DND-41 (cell line): ENCODE measurements around the gene COL4A2.

Experiments
- ATAC-seq: fragments of 200-7000 bp; cut with Tn5 transposase; 3 replicates; pipeline ENCODE4 v1.9.1; 2021; ENCODE audit warnings: low read depth; ENCODE audit not compliant: insufficient read depth
- DNase-seq: peaks from one replicate; pipeline ENCODE4 v3.0.0-alpha.2; 2020
- H2AFZ ChIP-seq: 2 replicates; pipeline ENCODE4 v1.6.0; 2012; ENCODE audit warnings: low read depth, low read length
- H3K27ac ChIP-seq: 2 replicates; pipeline ENCODE4 v1.5.1; 2012; ENCODE audit warnings: low read length, inconsistent platforms
- H3K27me3 ChIP-seq: fragments of 200-600 bp; sonication (generic); 2 replicates; pipeline ENCODE4 v1.6.0; 2012; ENCODE audit warnings: low read length, mild to moderate bottlenecking, inconsistent platforms; ENCODE audit not compliant: insufficient read depth, poor library complexity
- H3K36me3 ChIP-seq: 2 replicates; pipeline ENCODE4 v1.5.1; 2012; ENCODE audit warnings: low read length, inconsistent platforms; ENCODE audit not compliant: insufficient read depth
- H3K4me1 ChIP-seq: 2 replicates; pipeline ENCODE4 v1.5.1; 2012; ENCODE audit warnings: mild to moderate bottlenecking, low read length; ENCODE audit not compliant: insufficient read depth
- H3K4me2 ChIP-seq: 2 replicates; pipeline ENCODE4 v1.6.0; 2012; ENCODE audit warnings: mild to moderate bottlenecking, moderate library complexity, low read length, inconsistent platforms; ENCODE audit not compliant: insufficient read depth
- H3K4me3 ChIP-seq, 2 experiments: fragments of 200-600 bp in 1 of 2; shearing (Covaris generic) in 1 of 2; 2 replicates each; pipeline ENCODE4 v1.5.1; 2012 to 2016; ENCODE audit warnings: inconsistent platforms in 2 of 2, low read length in 2 of 2, mild to moderate bottlenecking in 2 of 2, low read depth in 1 of 2, moderate library complexity in 1 of 2
- H3K79me2 ChIP-seq: 2 replicates; pipeline ENCODE4 v1.6.0; 2012; ENCODE audit warnings: low read length, inconsistent platforms; ENCODE audit not compliant: insufficient read depth
- H3K9ac ChIP-seq: 2 replicates; pipeline ENCODE4 v1.6.0; 2012; ENCODE audit warnings: low read depth, mild to moderate bottlenecking, inconsistent platforms, low read length, moderate library complexity
- H3K9me3 ChIP-seq: 2 replicates; pipeline ENCODE4 v1.5.1; 2012; ENCODE audit warnings: low read length, moderate library complexity, mild to moderate bottlenecking, inconsistent platforms; ENCODE audit not compliant: insufficient read depth, severe bottlenecking
- H4K20me1 ChIP-seq: 2 replicates; pipeline ENCODE4 v1.6.0; 2012; ENCODE audit warnings: low read length; ENCODE audit not compliant: insufficient read depth
- EZH2 ChIP-seq: IDR thresholded peaks from 3 replicates; pipeline ENCODE4 v1.6.1; 2012; ENCODE audit warnings: borderline replicate concordance, low read depth, mild to moderate bottlenecking, moderate library complexity, low read length, inconsistent platforms; ENCODE audit not compliant: severe bottlenecking
- TF ChIP-seq, protein P1 (sequence below): IDR thresholded peaks from 2 replicates; pipeline ENCODE4 v1.5.1; 2012; ENCODE audit warnings: borderline replicate concordance, low read length, moderate library complexity, mild to moderate bottlenecking; ENCODE audit not compliant: poor library complexity, severe bottlenecking; ENCODE audit errors: extremely low read depth

The COL4A2 gene

DNA sequence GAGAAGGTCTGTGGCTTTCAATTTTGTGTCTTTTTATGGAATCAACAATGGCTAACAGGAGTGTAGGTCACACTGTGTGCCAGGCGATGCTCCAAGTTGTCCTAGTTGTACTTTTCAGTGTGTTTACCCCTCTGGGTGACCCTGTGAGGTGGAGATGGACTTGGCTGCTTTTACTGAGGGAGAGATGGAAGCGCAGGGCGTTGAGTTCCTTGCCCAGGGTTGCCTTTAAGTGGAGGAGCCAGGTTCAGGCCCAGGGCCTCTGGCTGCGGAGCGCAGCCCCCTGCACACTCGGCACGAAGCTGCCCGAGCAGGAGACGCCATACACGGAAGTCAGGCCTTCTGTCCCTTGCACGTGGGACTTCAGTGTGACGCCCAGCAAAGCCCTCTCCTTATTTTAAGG is 141.6 kb downstream of the COL4A2 start:
- Histone ChIP-seq H3K4me1 (no peaks in the 10 kb centered on the region), H3K36me3 (no peaks in the 10 kb centered on the region)

DNA sequence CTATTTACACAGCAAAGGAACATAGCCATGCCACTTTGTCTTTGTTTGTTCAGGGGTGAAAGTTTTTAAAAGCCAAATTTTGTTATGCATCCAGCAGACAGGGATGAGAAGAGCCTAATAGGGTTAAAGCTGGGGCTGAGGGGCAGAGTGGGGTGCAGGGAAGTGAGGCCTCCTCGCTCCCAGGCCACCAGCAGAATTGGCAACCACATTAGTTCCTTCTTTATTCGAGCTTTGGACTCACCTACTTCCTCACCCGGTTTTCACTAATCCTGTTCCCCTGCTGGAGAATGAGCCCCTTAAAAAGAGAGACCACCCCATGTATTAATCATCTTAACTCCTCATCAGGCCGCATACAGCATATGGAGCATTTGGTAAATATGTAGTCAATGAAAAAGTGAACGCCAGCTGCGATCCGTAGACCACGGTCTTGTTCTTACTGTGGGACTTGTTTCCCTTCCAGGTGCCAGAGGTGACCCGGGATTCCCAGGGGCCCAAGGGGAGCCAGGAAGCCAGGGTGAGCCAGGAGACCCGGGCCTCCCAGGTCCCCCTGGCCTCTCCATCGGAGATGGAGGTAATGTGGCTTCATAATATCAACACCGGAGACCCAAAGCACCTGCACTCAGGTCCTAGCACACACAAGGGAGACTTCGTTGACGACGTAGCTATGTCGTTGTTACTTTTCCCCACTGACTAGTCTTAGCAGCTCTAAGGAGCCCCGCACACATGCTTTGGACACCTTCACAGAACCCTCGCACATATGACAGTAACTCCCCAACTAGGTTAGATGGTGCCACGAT is 142.3 kb downstream of the COL4A2 start:
- H3K9me3 ChIP-seq, result no peaks in the 10 kb centered on the region
- H3K27ac ChIP-seq, result no peak overlapping the region
- no peak for ATAC-seq
- no peak overlapping the region for H3K9ac ChIP-seq
- peaks cover 8% of the 10 kb centered on the region for H4K20me1 ChIP-seq
- no peak overlapping the region for H2AFZ ChIP-seq
- TF ChIP-seq EZH2, result no peak
- TF ChIP-seq, protein P1, sequence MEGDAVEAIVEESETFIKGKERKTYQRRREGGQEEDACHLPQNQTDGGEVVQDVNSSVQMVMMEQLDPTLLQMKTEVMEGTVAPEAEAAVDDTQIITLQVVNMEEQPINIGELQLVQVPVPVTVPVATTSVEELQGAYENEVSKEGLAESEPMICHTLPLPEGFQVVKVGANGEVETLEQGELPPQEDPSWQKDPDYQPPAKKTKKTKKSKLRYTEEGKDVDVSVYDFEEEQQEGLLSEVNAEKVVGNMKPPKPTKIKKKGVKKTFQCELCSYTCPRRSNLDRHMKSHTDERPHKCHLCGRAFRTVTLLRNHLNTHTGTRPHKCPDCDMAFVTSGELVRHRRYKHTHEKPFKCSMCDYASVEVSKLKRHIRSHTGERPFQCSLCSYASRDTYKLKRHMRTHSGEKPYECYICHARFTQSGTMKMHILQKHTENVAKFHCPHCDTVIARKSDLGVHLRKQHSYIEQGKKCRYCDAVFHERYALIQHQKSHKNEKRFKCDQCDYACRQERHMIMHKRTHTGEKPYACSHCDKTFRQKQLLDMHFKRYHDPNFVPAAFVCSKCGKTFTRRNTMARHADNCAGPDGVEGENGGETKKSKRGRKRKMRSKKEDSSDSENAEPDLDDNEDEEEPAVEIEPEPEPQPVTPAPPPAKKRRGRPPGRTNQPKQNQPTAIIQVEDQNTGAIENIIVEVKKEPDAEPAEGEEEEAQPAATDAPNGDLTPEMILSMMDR, result no peak
- no peaks in the 10 kb centered on the region for H3K79me2 ChIP-seq
- H3K27me3 ChIP-seq, result peaks cover 35% of the 10 kb centered on the region
- no peak overlapping the region for H3K4me3 ChIP-seq
- no peak for DNase-seq
- H3K4me1 ChIP-seq, result no peaks in the 10 kb centered on the region
- no peak overlapping the region for H3K4me2 ChIP-seq
- H3K36me3 ChIP-seq, result no peaks in the 10 kb centered on the region

More for the DNA sequence above, 141.6 kb downstream of the COL4A2 start:
- no peak overlapping the region for H3K27ac ChIP-seq
- DNase-seq (no peak), ATAC-seq (no peak)
- H2AFZ ChIP-seq, result no peak overlapping the region
- no peak overlapping the region for H3K9ac ChIP-seq
- H3K79me2 ChIP-seq, result no peaks in the 10 kb centered on the region
- no peak overlapping the region for H3K4me3 ChIP-seq
- no peaks in the 10 kb centered on the region for H3K9me3 ChIP-seq
- H3K27me3 ChIP-seq, result peaks cover 37% of the 10 kb centered on the region
- H4K20me1 ChIP-seq, result peaks cover 15% of the 10 kb centered on the region
- H3K4me2 ChIP-seq, result no peak overlapping the region
- TF ChIP-seq, protein P1, result no peak
- no peak for TF ChIP-seq EZH2

DNA sequence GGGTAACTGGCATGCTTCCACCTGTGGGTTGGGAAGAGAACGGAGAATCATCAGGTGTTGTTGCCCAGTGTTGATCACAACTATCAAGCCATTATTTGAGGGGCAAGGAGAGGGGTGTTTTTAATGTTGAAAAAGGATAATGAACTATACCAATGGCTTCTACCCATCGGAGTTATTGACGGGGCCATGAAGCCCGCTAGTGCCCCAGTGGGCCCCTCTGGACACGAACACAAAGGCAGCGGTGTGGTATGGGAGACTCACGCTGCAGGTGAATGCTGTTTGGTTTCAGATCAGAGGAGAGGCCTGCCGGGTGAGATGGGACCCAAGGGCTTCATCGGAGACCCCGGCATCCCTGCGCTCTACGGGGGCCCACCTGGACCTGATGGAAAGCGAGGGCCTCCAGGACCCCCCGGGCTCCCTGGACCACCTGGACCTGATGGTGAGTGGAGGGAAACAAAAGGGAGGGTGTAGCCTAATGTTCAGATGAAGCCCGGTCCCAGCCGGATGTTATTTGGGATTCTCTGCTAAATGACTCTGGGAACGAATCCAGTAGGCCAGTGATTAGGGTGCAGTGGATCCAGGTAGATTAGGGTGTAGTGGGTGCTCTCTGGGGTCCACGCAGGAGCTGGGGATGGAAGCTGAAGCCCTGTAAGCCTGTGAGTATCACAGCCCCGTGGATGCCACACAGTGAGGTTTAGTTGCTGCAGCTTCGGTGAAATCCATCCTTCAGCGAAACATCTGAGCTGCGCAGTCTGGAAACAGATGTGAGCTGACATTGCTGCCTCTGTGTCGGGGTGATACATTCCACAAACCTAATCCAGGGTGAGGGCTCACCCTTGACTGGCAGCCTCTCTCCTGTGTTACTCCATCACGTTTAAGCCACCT is 143.2 kb downstream of the COL4A2 start:
- peaks cover 39% of the 10 kb centered on the region for H3K27me3 ChIP-seq
- no peak overlapping the region for H3K4me3 ChIP-seq
- H3K9ac ChIP-seq, result no peak overlapping the region
- H3K27ac ChIP-seq, result no peak overlapping the region
- no peak overlapping the region for H2AFZ ChIP-seq
- peaks cover 11% of the 10 kb centered on the region for H4K20me1 ChIP-seq
- ATAC-seq (no peak), DNase-seq (no peak)
- H3K79me2 ChIP-seq, result no peaks in the 10 kb centered on the region
- H3K4me2 ChIP-seq, result no peak overlapping the region
- no peak for TF ChIP-seq EZH2
- TF ChIP-seq, protein P1, result no peak
- H3K4me1 ChIP-seq, result no peaks in the 10 kb centered on the region
- no peaks in the 10 kb centered on the region for H3K36me3 ChIP-seq
- H3K9me3 ChIP-seq, result no peaks in the 10 kb centered on the region
